Omental fat pad (tissue), 4 donors: Measurements from ENCODE around the gene UBTD1. TPM values are rescaled to one million over a fixed set of nuclear protein-coding genes. Genes with fewer than 3 reads are reported as not detected.

ENCODE experiments used
- ATAC-seq: fragments of 150-250 bp; one replicate; pipeline ENCODE4 v1.9.1; 2016; ENCODE audit warnings: mild to moderate bottlenecking, moderate library complexity; ENCODE audit not compliant: low FRiP score
- DNase-seq: peaks from one replicate; pipeline ENCODE4 v3.0.0-alpha.2; 2019; ENCODE audit warnings: low spot score
- total RNA-seq, 4 donors: library from RNA; depleted of rRNA; stranded (reverse); fragments of >200 nt; gene quantifications; one replicate each; pipeline ENCODE4 v1.1.0, GENCODE V29; 2016
- TF ChIP-seq, protein P1 (sequence below), 3 donors: fragments of 450-650 bp; IDR thresholded peaks; one replicate each; pipeline ENCODE4 v1.5.1; 2016 to 2017; ENCODE audit warnings: antibody characterized with exemption in 3 of 3, mild to moderate bottlenecking in 3 of 3, moderate library complexity in 2 of 3

UBTD1 gene
- total RNA-seq, 4 donors from 2014 or later = 15.6 to 22.8 (median 19.2) TPM

DNA sequence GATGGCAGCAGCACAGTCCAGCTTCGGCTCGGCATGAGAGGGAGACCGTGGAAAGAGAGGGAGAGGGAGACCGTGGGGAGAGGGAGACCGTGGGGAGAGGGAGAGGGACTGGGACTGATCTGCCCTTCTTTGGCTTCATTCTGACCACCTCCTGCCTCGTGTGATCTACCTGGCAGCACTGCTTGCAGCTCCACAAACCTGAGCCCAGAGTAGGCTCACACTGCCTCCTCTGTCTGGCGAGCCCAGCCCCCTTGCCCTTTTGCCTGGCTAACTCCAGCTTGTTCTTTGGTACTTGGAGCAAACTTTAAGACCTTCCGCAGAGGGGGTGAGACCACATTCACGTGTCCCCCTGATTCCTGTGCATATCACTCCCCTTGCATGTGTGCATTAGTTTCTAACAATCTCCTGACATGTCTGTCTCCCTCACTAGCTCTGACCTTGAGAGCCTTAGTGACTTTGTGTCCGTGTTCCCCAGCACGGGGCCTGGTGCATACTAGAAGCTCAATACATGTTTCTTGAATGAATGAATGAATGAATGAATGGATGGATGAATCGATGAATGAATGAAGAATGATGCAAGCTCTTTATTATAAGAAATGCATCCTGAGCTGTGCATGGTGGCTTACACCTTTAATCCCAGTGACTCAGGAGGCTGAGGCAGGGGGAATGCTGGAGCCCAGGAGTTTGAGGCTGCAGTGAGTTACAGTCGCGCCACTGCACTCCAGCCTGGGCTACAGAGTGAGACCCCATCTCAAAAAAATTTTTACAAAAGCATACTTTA lies 31.2 kb downstream of the UBTD1 start:
- no peak for ATAC-seq
- DNase-seq = no peak
- TF ChIP-seq, protein P1, sequence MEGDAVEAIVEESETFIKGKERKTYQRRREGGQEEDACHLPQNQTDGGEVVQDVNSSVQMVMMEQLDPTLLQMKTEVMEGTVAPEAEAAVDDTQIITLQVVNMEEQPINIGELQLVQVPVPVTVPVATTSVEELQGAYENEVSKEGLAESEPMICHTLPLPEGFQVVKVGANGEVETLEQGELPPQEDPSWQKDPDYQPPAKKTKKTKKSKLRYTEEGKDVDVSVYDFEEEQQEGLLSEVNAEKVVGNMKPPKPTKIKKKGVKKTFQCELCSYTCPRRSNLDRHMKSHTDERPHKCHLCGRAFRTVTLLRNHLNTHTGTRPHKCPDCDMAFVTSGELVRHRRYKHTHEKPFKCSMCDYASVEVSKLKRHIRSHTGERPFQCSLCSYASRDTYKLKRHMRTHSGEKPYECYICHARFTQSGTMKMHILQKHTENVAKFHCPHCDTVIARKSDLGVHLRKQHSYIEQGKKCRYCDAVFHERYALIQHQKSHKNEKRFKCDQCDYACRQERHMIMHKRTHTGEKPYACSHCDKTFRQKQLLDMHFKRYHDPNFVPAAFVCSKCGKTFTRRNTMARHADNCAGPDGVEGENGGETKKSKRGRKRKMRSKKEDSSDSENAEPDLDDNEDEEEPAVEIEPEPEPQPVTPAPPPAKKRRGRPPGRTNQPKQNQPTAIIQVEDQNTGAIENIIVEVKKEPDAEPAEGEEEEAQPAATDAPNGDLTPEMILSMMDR (IDR thresholded peaks at IDR 0.05) = no peak

DNA sequence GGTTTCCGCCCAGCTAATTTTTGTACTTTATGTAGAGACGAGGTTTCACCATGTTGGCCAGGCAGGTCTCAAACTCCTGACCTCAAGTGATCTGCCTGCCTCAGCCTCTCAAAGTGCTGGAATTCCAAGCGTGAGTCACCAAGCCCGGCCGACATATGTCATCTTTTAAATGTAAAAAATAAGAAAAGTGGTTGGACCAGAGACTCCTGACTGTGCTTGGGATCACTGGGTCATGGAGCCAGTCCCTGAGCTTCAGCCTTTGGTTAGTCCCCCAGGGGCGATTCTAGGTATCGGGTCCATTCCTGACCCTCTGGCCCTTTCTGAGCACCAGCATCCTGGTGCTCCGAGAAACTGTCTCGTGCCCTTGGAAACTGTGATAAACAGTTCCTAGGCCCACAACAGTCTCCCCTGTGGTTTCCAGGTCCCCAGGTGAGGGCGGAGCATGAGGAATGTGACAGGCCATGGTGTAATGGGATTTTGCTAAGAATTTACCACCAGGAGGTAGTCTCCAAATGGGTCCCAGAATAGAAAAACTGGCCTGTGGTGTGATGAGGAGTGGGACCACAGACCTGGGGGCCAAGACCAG lies 32.8 kb downstream of the UBTD1 start:
- DNase-seq (no peak), ATAC-seq (peak; percentile 19)
- TF ChIP-seq, protein P1 (IDR thresholded peaks at IDR 0.05) = no peak

DNA sequence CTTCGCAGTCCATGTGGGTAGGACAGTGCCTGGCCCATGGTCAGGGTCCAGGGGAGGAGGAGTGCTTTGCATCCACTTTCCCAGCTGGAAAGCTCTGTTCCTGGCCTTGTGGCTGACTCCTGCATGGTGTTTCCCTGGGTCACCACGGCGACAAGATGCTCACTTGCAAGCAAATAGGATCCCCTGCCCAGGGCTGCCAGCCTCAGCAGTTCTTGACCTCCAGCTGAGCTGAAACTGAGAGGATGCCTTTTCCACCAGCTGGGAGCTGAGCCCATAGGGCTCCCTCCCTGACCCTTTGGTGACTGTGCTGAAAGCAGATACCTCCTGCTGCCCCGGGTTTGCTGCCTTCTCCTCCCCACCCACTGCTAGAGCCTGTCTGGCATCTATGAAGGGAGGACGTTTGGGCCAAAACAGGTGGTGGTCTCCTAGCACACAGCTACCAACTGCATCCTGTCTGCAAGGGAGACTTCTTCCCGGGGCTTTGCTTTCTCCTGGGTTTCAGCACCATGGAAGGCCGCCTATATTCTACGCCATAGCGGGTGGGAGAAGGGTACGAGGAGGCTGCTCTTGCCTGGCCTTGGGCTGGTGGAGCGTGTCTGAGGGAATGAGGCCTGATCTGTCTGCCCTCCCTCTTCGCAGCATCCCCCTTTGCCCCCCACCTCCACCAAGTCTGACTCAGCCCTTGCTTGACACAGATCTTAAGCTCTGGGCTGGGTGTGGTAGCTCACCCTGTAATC lies 34.4 kb downstream of the UBTD1 start:
- TF ChIP-seq, protein P1 (IDR thresholded peaks at IDR 0.05) = no peak
- ATAC-seq = peak; percentile 37
- no peak for DNase-seq

DNA sequence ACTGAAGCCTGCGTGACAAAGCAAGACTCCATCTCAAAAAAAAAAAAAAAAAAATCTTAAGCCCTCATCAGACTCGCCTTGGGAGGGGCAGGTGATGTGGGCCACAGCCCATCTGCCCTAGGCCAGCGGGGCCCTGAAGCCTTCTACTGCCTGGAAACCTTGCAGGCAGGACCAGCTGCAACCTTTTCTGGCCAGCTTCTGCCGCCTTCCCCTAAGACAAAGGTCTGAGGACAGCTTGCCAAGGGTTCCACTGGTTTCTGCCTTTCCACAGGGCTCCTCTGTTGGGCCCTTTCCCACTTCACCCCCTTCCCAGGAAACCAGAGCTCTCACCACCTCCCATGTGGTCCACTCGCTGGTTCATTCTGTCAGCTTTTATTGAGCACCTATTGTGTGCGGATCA lies 35.2 kb downstream of the UBTD1 start:
- ATAC-seq (no peak), DNase-seq (no peak)
- TF ChIP-seq, protein P1 (IDR thresholded peaks at IDR 0.05) = no peak

DNA sequence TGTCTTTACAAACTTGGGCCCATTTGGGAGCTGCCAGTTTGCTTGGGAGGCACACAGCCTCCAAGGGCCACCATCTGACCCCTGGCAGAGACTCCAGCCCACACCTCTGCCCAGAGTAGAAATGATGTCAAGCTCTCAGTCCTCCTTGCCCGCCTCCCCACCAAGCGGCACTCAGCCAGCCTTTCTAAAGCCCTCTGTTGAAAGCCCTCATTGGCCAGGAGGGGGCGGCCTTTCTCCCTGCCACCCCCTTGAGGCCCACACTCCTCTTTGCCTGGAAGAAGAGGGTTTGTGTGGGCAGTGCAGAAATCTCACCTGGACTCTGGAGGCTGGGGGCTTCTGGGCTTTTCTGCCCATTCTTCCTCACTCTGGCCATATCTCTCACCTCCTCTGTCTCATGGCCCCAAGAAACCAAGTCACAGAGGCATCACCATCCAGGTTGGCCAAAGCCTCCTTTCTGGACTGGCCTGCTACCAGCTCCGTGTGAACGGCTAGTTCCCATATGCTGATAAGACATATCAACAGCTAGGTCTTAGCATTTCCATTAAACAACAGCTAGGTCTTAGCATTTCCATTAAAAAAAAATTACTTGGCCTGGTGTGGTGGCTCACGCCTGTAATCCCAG lies 36.1 kb downstream of the UBTD1 start:
- TF ChIP-seq, protein P1 (IDR thresholded peaks at IDR 0.05) = no peak
- DNase-seq (no peak), ATAC-seq (no peak)

DNA sequence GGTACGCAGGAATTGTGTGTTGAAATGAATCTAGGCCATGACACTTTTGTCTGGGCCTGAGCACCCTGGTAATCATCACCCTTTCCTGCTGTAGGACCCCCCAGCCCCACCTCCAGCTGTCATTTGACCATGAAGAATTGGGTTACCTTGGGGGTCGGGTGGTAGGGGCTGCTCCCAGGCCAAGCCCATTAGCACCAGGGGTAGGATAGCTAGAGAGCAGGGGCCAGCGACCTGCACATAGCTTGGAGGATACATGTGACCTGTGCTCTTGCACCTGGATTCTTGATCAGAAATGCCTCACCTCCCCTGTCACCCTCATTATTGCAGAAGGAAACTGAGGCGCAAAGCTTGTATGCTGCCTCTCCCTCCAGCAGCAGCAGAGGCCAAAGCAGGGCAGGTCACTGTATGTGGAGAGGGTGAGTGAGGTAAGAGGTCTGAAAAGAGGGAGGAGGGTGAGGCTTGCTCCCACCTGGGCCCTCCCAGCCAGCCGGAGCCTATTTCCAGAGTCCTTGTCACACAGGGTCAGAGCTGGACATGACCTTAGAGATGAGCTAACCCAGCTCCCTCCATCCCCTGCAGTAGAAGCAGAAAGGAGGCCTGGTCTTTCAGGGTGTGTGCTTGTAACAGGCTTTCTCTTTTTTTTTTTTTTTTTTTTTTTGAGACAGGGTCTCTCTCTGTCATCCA lies 38.6 kb downstream of the UBTD1 start:
- no peak for DNase-seq
- TF ChIP-seq, protein P1 (IDR thresholded peaks at IDR 0.05) = no peak
- ATAC-seq = no peak
